Endothelial cell of hepatic sinusoid (primary cell): ENCODE measurements around the gene SH3GL3.

Experiments used
- in situ Hi-C: cut with HindIII; loops from 2 replicates; pipeline ENCODE4 v1.10.0; 2017; ENCODE audit warnings: low sequenced_read_pairs

SH3GL3 gene

DNA sequence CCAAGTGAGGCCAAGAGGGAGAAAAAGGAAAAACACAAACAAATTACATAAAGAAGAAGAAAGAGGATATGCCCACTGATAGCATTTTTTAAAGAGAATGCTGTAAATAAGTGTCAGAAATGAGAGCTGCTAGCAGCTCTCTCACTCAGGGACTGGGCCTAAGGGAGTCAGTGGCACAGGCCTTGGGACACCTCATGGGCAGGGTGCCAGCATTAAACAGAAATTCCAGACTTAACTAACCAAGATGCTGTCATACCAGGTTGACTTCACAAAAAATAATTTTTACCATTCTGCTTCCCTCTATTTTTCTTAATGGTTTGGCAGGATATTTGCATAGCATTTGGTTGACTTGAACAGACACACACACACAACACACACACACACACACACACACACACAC is 114.5 kb downstream of the SH3GL3 start:
- in situ Hi-C loops = loop anchor here (25.0 kb wide), 1 partner anchor 299 kb away; no protein-coding TSS in a partner anchor

DNA sequence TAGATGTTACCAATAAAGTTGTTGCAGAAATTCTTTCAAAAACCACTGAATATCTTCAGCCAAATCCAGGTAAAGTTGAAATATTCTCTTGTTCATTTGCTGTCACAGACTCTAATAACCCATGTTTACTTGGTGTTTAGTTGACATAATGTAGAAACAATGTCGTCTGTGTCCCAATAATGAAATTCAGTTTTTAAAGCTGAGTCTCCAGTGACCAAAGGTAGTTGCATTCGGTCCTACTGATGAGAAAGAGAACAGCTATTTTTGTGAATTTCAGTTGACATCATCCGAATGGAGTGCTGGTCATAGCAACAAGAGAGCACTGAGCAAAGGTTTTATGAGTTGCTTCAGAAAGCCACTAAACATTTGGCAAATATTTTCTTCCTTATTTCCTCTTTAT is 118.0 kb downstream of the SH3GL3 start:
- in situ Hi-C loops = loop anchor here (25.0 kb wide), 1 partner anchor 303 kb away; no protein-coding TSS in a partner anchor

DNA sequence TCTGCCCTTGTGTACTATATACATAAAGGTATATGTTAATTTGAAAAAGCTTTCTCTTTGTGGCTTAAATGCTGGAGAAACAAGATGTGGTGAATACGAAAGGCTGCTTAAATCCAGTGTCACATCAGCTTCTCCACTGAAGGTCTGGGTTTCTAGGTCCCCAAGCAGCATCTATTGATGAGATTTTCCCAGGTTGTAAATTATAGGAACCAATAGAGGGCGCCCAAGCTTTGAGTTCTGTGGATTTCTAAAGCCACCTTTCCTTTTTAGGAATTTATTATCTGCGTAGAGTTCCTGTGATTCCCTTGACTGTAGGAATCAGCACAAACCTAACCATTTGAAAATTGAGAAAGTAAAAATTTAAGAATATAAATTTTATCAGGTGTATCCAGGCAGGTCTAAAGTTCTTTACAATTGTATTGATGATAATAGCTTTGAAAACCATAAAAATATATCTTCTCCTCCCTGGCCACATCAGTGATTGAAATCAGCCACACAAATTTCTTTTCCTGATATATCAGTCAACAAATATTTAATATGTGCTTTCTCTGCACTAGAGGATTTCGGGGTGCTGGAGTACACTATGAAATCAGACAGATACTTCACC is 118.5 kb downstream of the SH3GL3 start:
- in situ Hi-C loops = loop anchor here (25.0 kb wide), 1 partner anchor 303 kb away; no protein-coding TSS in a partner anchor

DNA sequence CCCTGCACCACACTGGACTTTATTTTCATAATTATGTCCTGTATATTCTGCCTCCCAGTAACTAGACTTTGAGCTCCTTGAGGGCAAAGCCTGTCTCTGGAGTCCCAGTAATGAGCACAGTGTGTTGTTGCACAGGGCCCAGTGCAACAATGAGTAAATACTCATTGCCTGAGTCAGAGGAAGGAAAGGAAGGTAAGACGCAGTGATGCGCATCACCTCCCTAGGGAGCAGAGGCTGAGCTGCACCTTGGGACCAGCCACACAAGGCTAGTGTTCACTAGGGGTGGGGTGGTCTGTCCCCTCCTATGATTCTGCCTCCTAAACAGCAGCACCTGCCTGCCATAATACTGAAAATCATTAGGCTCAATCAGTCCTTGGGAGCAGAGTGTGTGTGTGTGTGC is 120.2 kb downstream of the SH3GL3 start:
- in situ Hi-C loops = loop anchor here (25.0 kb wide), 1 partner anchor 305 kb away; no protein-coding TSS in a partner anchor

DNA sequence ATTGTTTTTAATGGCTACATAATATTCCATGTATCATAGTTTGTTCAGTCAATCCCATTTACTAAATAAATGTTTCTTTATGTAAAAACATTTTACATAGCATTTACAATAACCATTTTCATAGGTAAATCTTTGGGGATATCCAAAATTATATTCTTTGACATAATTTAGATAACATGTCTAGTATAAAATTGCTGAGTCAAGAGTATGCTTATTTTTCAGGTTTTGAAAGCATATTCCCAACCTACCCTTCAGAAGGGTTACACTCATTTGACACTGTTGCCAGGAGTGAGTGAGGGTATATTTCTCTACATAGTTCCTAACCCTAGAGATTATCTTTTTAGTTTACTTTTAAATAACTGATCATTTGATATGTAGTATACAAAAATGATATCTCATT is 122.2 kb downstream of the SH3GL3 start:
- in situ Hi-C loops = loop anchor here (25.0 kb wide), 1 partner anchor 307 kb away; no protein-coding TSS in a partner anchor

DNA sequence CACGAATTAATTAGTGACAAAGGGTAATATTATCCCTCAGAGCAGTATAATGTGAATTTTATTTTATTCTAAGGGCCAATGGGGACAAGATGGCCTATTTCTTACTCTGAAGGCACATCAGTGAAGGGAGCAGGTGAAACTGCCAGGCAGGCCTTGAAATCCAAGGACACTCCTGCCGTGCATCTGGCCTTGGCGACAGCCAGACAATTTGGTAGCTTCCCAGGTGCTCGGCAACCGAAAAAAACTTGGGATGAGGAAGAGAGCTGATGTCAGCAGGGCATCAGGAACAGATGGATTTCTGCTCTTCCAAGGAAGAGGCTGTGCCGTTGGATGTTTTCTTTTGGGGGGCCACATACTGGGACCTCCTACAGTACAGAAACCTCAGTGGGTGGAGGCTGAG is 123.6 kb downstream of the SH3GL3 start:
- in situ Hi-C loops = loop anchor here (25.0 kb wide), 1 partner anchor 308 kb away; no protein-coding TSS in a partner anchor

DNA sequence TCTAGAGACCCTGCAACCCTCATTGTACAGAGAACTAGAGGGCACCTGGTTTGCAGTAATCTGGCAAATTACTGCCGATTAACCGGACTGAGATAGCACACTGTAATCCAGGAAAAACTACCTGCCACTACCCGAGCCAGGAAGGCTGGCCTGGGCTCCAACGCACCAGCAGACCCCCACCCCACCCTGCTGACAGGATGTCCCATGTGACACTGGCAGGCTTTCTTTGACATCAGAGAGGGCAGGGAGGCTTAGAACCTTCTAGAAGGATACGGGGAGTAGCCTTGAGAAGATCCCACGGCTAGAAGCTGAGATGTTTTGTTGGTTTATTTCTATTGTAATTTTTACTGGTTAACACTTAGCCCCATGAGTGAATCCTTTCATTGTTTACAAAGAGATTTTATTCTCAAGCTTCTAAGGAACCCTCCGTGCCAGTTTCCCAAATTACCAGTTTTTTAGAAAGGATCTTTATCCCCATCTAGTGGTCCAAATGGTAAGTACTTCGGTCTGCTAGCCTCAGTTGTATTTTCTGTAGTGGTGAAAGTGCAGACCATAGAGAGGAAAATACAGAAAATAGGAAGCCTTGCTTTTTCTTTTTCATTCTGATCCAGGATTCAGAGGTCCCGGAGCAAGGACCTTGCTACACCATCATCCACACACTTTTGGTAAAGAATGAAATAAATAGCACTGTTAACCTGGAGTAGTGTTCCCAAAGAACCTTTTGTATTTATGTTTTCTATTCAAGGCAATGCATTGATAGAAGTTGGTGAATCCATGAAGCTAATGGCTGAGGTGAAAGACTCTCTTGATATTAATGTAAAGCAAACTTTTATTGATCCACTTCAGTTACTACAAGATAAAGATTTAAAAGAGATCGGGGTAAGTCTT is 124.9 kb downstream of the SH3GL3 start:
- in situ Hi-C loops = loop anchor here (25.0 kb wide), 1 partner anchor 310 kb away; no protein-coding TSS in a partner anchor

DNA sequence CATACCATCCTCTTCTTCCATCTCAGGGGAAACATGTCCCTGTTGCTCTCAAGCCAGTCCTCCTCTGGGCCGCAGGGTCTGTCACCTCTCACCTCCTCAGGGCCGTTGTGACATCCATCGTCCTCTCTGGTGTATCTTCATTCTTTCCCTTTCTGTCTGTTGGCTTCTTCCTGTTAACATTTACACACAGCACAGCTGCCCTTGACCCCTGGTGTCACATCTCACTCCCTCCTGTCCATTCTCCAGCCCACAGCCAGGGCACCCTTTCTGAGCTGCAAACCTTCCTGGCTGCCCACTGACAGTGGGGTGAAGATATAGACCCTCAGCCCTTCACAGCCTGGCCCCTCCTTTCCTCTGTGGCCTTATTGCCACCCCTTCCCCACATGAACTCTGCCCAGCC is 127.2 kb downstream of the SH3GL3 start:
- in situ Hi-C loops = loop anchor here (25.0 kb wide), 1 partner anchor 312 kb away; no protein-coding TSS in a partner anchor

DNA sequence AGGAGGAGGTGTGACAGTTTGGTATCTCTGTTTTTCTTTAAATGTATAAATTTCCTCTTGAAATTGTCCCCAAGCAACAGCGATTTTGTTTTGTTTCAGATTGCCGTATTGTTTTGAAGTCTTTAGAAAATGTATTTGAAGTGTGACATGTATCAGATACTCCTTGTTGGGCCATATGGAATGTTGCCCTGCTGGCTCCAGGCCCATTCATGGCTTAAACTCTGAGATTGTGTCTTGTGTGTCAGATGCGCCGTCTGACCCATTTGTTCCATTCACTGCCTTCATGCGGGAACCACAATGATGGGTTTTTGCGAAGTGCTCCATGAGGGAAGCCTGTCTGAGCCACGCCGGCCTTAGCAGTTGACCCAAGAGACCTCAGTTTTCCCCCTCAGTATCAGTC is 131.6 kb downstream of the SH3GL3 start:
- in situ Hi-C loops = no loop called here

DNA sequence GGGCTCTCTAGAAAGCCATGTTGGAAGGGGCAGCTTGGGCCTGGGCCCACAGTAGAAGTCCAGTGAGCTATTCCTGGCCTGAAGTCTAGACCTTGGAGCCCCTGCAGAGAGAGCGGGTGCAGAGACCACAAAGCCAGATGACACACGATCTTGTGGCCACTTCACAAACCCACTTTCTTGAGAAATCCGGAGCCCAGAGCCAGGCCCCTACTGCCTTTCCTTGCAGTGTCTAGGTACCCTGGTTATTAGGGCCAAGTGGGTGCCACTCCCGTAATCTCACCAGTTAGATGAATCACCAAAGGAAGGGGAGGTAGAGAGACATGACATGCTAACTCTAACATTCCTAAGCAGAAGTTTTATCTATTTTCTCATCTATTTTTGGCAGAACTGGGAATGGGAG is 134.2 kb downstream of the SH3GL3 start:
- in situ Hi-C loops = no loop called here

DNA sequence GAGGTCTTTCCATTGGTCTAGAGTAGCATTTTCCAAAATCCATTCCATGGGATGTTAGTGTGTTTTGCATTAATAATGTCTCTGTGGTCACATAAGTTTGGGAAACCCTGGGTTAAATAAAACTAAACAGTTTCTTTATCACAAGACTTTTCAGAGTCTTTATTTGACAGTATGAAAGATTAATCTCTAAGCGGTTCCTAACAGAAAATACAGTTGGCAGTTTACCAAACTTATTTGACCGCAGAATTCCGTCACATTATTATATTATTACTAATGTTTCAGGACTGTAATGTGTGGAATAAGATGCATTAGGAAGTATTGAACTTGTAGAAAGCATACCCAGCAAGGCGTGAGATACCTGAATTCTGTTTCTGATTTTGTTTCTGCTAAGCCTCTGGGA is 135.2 kb downstream of the SH3GL3 start:
- in situ Hi-C loops = no loop called here

DNA sequence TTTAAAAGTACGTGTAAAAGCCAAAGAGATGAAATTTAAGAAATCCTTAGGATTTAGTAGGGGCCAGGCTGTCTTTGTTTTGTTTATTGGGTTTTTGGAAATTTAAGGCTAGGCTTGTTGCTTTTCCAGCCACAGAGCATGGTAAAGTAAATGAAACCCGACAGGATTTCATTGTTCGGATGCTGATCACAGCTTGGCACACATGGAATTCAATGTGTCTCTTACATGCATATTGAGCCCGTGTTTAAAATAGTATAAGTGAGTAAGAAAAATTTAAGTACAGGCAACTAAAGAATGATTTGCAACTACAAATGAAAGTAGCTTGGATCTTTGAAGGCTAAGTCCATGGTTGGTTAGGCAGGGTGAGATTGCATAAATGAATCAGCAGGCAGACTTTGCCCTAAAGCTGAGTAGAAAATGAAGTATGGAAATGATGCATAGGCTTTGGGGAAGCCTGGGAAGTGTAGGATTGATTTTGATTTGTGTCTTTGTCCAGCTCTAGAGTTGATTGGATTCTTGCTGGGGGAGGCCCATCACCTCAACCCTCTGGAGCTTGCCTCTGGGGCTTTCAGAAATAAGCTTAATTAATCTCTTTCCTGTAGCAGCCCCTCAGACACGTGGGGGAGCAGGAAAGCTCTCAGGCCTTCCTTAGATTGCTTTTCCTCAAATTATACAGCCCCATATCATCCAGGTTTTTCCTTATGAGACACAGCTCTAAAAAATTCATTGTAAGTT is 138.6 kb downstream of the SH3GL3 start:
- in situ Hi-C loops = no loop called here

DNA sequence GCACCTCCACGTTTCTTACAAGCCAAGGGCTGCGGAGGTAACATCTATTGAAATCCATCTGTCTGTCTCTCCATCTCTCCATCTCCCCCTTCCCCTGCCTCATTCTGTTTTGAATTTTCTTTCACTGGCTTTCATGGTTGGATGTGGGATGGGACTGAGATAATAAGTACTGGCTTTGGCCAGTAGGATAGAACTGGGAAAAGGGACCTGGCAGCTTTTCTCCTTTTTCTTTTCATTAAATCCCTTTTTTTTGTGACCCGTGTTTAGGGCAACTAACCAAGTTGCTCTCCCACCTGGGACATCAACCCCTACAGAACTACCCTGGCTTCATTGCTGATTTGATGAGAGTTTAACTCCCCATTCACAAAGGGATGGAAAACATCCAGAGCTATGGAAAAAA is 139.9 kb downstream of the SH3GL3 start:
- in situ Hi-C loops = no loop called here

DNA sequence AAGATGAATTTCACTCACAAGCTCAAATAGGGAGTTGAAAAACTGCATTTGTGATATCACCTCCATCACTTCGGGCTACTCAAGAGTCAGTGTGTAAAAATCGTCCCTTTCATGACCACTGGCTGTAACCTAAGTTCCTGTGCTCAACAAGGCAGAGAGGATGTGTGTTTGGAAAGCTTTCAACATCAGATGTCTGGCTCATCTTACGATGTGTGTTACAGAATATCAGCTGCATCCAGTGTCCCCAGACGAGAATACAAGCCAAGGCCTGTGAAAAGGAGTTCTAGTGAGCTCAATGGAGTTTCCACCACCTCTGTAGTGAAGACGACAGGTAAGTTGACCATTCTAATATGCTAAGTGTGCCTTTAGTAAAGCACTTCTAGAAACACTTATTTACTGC is 141.3 kb downstream of the SH3GL3 start:
- in situ Hi-C loops = no loop called here

DNA sequence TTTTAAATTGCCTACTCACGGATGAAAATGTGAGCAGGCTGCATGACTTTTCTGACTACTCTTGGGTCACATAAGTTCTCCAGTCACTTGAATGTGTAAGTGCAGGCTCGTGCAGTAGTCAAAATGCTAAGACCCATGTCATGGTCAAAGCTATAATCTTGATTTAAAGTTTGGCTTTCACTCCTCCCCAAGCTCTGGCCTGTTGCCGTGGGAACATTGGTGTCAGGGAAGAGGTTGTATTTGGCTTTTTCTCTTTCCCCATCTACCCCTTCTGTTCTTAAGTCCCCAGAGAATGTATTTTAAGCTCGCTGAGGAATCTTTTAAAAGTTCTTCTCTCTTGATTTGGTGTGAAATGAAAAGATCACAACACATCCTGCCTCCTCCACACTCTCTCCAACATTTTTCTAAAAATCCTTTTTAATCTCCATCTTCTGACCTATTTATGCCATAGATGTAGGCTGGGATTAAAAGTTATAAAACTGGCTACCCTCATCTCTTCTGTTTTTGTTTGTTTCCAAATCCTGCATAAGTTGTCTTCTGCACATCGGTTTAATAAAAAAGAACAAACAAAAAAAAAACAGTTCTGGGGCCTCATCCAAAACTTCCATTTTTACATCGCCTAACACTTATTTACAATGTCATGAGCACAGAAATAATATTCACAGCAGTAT is 145.4 kb downstream of the SH3GL3 start:
- in situ Hi-C loops = no loop called here

DNA sequence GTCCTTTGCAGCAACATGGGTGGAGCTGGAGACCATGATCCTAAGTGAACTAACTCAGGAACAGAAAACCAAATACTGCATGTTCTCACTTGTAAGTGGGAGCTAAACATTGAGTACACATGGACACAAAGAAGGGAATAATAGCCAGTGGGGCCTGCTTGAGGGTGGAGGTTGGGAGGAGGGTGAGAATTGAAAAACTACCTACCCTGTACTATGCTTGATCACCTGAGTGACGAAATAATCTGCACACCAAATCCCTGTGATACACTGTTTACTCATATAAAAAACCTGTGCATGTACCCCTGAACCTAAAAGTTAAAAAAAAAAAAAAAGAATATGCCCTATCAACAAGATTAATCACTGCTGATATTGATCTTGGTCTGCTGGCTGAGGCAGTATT is 148.1 kb downstream of the SH3GL3 start:
- in situ Hi-C loops = no loop called here

DNA sequence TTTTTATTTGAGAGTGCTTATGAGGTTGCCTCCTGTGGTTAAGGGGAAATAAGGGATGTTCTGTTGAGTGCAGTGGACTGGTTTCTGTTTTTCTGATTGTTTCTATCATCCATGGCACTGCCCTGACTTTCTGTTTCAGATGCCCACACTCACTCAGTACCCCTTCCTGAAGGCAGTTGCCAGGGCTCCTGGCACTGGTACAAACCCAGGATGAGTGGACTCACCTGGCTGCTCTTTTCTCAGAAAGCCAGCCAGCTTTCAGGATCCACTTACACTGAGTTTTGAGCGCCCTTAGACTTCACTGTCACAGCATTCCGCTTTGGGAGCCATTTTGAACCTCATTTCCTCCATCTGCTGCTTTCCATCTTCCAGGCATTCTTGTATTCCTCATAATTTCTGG is 150.9 kb downstream of the SH3GL3 start:
- in situ Hi-C loops = no loop called here

DNA sequence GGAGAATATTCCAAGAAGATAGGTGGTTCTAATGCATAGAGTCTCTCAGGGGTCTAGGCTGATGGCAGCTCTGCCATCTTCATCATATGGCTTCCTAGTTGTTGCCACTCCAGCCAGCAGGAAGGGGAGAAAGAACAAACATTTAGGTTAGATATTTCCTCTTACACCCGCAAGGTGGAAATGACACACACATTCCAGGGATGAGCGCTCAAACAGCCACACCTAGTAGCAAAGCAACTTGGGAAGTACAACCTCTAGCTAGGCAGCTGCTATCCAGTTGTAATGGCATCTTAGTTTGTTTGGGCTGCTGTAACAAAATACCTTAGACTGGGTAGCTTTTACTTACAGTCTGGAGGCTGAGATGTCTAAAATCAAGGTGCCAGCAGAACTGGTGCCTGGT is 154.9 kb downstream of the SH3GL3 start:
- in situ Hi-C loops = no loop called here

DNA sequence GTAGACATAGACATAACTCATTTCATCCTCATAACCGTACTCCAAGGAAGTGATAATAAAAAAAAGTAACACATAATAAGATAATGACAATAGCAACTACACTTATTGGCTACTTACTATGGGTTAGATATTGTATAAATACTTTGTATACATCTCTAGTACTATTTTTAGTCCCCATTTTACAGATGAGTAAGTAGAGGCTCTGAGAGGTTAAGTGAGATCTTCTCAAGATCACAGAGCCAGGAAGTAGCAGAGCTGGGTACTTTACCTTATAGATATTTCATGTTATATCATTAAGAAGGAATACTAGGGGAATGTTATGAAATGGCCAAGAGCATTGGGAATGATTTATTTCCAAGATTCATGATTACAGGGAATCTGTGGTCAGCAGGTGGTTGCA is 157.4 kb downstream of the SH3GL3 start:
- in situ Hi-C loops = no loop called here

DNA sequence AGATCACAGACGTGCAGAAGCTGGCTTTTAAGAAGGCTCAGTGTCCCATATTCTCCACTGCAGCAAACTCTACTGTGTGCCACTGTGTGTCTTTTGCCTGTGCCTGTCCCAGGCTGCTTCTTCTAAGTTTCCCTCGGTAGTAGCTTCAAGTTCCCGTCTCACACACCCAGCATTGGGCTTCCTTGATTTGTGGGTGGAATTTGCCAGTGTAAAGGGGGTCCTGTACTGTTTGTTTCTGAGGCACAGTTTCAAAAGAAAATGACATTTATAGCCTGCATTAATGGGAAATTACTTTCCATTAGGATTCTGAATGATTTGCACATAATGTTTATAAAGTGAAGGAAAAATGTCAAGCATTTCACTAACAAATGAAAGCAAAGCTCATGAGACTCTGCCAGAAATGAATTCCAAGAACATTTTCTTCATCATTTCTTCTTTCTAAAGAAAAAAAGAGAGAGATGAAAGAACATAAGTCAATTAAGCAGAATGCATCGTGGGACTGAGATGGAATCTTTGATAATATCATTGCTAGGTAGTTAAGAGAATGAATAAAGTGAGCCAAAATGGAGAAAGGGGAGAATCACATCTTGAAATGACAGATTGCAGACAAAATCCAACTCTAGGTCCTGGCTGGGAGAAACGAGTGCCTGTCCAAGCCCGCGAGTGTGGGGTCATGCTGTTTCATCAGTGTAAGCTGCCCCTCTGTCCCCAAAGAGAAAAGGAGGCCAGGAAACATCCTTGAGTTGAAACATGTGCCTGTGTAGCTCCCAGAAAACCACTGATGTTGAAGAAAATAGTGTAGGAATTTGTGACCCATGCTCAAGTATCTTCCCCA is 158.2 kb downstream of the SH3GL3 start:
- in situ Hi-C loops = no loop called here
